Suppressor macrophage treated with lipopolysaccharide for 4 hours (primary cell): ENCODE measurements around the gene TSPOAP1.

Experiments used
- DNase-seq: peaks from one replicate; pipeline ENCODE4 v3.0.0-alpha.2; 2020

The TSPOAP1 gene

DNA sequence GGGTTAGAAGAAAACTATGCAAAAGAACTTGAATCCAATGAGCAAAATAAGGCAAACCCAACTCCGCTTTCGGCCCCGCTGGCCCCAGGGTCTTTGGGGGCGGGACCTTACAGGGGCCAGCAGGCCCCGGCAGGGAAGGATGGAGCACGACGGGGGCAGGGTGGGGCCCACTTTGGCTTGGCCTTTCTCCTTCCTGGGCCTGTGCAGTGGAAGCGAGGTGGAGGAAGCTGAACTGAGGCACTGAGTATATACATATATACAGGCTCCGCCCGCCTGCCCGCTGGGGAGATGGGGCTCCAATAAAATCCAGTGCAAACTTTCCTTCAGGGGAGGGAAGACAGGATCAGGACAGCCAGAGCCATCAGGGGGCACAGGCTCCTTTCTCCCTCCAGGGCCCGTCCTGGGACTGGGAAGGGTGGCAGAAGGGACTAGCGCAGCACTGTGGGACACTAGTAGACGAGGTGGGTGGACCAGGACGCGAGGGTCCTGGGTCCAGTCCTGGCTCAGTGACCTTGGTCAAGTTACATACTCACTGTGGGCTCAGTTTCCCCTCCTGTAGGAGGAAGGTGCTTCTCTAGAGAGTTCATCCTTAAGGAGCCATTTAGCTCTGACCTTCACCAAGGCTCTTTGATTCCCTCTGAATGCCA is 27.0 kb downstream of the TSPOAP1 start:
- no peak for DNase-seq

DNA sequence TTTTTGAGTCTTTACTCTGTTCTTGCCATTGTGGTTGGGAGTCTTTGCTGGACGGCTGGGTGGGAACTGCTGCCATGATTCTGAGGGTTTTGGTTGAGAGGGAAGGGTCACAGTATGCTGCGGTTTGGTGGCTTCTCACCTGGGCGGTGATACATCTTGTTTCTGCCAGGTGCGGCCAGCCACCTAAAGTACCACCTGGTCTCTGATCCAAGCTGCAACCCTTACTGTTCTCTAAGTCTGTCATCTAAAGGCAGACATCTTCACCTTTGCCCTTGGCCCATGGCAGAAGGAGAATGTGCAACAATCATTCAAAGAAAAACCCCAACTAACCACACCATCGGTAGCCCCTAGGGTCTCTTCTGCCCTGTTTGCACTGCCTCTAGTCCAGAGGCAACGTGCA is 28.3 kb downstream of the TSPOAP1 start:
- no peak for DNase-seq

DNA sequence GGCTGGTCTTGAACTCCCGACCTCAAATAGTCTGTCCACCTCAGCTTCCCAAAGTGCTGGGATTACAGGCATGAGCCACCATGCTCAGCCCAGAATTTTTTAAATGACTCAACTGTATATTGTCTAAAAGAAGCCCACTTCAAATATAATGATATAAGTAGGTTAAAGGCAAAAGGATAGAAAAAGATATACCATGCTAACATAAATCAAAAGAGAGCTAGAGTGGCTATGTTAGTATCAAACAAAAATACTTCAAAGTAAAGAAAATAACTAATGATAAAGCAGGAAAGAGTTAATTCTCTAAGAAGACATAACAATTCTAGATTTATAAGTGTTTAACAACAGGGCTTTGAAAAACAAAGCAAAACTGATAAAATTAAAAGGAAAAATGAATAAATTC is 34.6 kb downstream of the TSPOAP1 start:
- no peak for DNase-seq

DNA sequence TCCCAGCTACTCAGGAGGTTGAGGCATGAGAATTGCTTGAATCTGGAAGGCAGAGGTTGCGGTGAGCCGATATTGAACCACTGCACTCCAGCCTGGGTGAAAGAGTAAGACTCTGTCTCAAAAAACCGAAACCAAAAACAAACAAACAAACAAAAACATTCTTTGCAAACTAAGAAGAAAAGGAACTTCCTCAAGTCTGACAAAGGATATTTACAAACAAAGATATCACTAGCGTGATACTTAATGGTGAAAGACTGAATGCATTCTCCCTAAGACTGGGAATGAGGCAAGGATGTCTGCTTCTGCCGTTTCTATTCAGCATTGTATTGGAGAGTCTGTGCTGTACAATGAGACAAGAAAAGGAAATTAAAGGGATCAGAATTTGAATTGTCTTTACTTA is 37.3 kb downstream of the TSPOAP1 start:
- no peak for DNase-seq

DNA sequence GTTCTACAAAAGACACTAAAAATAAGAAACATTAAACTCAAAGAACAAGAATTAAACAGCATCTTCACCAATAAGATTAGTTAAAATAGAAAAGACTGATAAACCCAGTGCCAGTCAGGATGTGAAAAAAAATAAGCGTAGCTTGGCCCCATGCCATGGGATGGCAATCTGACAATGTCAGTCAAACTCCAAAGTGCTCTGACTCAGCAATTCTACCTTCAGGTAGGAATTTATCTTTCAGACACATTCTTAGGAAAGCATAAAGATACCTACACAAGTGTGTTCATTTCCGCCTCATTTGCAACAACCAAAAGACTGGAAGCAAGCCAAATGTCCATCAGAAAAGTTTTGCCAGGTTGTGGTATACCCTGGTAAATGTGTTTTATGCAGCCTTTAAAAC is 38.7 kb downstream of the TSPOAP1 start:
- no peak for DNase-seq

DNA sequence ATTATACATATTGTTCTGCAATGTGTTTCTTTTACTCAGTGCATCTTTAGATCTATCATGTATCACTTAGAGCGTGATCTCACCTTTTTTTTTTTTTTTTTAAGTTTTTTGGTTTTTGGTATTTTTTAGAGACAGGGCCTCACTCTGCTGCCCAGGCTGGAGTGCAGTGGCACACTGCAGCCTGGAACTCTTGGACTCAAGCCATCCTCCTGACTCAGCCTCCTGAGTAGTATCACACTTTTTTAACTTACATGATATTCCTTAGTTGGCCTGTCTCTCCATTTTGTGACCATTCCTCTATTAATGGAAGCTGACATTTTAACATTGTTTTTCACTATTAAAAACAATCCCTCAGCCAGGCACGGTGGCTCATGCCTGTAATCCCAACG is 43.2 kb downstream of the TSPOAP1 start:
- DNase-seq: no peak

DNA sequence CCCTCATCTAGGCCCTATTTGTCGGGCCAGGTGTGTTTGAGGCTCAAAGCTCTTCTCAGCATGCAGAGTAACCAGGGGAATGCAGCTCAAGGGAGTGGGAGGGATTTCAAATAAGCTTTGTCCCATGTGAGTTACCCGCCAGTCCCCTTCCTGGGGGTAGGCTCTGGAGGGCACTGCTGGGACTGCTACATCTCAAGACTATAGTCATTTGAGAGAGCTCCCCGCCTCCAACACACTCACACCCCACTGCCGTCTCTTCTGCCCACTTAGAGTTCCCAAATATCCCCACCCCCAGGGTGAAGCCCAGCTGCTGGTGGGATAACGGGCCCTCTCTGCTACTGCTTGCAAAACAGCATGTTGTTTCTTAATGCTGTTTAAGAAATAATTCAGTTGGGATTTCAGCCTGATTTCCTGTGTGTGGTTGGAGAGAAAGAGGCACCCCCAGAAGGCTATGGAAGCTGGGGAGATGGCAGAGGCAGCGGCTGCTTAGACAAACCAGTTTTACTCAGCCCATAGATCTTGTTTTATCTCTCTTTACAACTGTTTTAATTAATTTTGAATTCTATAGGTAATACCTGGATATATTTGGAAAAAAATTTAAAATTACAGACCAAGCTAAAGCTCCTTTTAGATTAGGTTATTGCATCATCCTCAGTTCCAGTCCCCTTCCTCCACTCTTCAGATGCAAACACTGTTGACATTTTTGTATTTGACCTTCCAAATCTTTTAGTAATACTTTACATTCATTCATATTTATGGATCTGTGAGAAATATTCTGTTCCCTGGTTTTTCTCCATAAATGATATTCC is 43.8 kb downstream of the TSPOAP1 start:
- DNase-seq: peak; percentile 49

DNA sequence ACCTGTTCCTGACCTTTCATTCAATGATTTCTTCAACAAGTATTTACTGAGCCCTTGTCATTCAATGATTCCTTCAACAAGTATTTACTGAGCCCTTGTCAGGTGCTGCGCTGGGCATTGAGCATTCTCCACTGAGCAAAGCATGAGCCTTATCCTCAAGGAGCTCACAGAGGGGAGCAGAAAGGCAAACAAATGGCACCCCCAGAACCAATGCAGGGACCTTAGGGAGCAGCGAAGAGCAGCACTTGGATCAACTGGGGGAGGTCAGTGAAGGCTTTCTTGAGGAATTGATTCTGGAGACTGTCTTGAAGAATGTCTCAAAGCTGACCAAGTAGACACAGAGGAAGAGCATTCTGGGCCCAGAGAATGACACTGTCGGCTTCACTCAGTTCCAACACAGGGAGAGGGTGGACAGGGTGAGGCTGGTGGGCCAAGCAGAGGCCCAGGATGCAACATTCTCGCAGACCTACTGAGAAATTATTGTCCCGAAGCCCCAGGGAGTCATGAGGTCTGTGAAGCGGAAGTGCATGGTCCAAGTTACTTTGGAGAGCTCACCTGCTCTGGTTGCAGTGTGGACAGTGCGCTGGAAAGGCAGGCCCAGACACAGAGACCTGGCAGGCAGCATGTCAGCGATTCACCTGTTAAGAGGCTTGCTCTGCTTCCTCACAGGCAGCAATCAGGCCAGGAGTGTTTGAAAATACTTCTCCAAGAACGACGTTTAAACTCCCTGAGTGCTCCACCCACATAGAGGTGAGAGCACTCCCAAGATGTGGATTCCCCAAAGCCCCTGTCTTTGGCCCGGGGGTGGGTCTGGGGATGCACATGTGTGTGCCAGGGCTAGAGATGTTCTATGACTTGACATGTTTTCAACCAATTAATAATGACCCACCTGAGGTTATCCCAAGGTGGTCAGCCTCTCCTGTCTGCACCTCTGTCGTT is 44.7 kb downstream of the TSPOAP1 start:
- no peak for DNase-seq

DNA sequence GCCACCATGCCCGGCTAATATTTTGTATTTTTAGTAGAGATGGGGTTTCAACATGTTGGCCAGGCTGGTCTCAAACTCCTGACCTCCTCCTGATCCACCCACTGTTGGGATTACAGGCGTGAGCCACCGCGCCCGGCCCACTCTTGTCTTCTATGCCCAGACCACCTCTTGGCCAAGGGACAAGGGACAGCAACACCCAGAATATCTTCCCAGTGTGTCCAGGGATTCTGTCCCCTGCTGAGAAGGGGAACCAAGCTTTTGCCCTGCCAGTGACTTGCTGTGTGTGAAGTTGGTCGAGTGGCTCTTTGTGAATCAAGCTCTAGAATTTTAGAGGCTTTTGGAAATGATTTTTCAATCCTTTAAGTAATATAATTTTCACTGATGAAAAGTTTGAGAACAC is 46.2 kb downstream of the TSPOAP1 start:
- no peak for DNase-seq

DNA sequence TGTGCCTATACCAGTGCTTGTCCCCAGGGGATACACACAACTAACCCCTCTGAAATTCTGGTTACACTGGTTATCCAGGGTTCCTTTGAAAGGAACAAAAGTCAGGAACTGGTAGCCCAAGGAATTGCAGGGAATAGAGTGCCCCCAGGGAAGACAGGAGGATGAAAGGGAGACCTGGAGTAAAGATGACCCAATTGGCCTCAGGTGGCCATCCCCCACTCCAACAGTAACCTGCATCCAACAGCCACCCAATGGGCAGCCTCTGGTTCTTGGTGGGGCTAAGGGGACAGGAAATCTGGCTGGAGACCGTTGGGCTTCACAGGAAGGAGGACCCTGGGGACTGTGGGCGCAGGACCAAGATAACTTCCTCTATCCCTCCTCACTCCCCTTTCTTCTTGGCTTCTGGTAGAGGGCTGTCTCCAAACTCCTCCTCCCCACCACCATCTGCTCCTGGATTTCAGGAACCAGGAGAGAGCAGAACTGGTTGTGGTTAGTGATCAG is 47.0 kb downstream of the TSPOAP1 start:
- no peak for DNase-seq

DNA sequence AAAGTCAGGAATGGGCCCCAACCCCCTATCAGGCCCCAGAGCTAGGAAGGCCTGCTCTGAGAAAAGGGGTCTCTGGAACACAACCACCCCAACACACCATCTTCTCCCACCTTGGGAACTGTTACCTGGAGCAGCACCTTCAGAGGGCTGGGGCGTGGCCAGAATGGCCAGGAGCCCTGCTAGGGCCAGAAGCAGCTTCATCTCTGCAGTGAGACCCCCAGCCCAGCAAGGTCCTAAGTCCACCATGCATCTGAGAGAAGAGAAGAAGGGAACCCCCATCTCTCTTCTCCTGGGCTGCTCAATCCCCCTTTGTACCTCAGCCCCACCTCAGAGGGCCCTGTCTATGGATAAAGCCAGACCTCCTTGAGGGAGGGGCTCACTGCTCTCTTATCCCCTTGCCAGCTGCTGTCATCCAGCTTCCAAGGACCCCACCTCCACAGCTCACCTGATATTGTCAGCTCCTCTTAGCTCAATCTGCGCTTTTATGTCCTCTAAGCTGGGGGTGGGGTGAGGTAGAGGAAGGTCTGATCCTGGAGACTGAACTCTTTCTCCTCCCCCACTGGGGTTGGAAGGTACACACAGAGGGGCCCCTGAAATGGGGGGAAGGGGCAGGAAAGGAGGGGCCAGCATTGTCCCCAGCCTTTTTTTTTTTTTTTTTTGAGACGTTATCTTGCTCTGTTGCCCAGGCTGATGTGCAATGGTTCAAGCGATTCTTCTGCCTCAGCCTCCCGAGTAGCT is 47.9 kb downstream of the TSPOAP1 start, which contains the start of gene MPO:
Gene MPO, minus strand, starts transcription at position 456 of the 738 bp plus-strand sequence. Its CDS starts 177 bp downstream, at position 279.
- no peak for DNase-seq

DNA sequence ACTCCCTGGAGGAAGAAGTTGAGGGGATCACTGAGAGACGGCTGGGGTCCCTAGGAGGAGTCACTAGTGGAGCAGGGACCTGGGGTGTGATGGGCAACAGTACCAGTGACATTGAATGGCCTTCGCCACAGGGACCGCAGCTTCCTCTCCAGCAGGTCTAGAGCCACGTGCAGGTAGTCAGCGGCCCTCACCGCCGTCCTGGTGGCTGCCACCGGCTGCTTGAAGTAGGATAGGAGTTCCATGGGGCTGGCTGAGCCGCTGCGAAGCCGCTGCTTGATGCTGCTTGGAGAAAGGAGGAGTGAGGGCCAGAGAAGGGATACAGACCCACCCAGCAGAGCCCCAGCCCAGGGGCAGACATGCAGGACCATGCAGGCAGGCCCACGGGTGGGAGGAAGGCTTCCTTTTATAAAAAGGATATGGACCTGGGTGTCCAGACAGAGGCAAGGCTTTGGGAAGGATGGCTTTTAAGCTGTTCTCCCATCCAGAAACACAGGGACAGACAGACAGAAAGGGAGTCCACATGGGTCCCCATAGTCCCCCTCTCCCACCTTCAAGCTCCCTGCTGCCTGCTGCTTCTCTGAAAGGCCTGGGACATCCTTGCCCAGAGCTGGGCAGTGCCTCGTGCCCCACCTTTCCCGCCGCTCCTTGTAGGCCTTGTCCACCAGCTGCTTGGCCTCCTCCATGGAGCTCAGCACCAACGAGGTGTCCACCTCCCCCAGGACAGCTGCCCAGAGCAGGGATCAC is 48.7 kb downstream of the TSPOAP1 start:
- no peak for DNase-seq

DNA sequence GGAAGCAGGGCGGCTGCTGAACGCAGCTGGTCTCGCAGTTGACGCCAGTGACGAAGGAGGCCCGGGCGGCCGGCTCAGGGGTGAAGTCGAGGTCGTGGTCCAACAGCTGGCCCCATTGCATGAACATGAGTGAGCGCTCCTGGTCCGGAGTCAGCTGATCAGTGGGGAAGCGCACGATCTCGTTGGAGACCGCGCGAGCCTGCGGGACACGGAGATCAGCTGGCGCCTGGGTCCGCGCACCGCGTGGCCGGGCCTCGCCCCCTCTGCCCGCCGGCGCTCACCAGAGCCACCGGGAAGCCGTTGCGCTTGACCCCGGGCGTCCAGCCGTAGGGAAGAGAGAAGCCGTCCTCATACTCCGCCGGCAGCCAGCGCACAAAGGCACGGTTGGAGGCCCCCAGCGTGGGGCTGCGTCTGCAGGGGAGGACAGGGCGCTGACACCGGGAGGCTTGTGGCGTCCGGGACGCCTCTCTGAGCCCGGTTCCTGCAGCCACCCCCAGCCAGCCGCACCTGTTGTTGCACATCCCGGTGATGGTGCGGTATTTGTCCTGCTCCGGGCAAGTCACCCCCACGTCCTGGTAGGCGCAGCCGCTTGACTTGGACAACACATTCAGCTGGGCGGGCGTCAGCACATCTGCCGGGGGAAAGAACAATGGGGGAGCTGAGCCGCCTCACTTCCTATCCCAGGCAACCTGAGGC is 49.4 kb downstream of the TSPOAP1 start:
- peak; percentile 65 for DNase-seq

DNA sequence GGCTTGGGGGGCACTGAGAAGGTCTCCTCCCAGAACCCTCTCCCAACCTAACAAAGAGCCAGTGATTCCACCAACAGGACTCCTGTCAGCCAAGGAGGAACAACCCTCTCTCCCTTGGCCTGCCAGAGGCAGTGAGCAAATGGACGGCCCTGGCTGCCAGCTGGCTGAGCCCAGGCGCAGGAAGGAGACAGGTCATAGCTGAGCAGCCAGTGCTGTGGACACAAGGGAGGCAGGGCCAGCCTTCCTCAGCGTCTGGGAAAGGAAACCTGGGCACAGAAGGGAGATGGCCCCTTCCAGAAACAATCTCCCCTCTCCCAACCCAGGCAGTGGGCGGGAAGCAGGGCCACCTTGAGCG is 50.0 kb downstream of the TSPOAP1 start:
- DNase-seq: peak; percentile 41

DNA sequence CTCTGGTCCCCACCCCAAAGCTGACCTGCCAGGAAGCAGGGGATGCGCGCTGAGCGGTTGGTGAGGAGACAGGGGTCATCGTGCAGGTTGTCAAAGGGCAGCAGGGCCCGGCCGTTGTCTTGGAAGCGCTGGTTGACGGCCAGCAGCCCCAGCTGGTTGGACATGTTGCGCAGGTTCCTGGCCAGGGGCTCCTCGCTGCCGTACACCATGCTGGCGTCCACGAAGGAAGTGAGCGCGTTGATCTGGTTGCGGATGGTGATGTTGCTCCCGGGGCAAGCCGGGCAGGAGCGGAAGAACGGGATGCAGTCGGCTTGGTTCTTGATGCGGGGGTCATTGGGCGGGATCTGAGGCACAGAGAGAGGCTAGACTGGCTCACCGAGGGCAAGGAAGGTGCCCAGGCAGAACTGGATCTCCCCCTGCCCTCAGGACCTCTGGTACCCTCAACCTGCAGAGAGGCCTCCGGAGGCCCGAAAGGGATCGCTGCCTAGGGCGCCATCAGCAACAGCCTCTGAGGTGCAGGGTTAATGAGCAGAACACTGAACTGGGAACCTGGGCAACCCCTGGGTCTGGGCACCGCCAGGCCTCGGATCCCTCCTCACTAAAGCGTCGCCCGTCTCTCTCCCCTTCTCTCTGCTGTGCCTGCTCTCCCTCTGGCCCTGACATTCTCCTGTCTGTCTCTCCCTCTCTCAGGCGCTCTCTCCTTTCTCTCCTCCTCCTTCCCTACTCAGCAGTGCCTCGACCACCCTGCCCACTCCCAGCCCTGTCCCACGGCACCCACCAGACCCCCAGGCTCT is 50.6 kb downstream of the TSPOAP1 start:
- DNase-seq: no peak

DNA sequence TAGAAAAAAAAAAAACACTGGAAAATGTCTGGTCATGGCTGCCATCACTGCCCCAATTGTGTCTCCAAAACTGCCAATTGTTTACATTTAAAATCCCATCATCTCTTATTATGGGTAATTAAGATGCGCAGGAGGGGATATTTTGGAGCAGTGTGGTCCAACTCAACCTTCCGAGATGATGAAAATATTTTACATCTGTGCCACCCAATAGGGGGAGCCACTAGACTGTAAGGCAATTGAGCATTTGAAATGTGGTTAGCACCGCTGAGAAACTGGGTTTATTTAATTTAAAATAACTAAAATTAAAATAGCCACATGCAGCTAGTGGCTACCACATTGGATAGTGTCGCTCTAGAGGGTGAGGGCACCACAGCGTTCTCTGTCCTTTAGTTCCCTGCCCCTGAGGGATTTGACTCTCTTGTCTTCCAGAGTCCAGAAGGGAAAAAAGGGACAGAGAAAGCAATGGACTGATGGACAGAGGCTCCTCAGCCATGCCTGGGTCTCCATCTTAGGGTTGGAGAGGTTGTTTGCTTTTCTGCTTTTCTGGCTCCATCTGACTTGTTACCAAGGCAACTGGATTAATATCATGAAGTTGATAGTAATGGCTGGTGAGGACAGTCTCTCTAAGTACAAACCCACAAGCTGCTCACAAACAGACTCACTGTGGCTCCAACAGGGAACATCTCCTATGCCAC is 51.3 kb downstream of the TSPOAP1 start:
- DNase-seq: peak; percentile 58

DNA sequence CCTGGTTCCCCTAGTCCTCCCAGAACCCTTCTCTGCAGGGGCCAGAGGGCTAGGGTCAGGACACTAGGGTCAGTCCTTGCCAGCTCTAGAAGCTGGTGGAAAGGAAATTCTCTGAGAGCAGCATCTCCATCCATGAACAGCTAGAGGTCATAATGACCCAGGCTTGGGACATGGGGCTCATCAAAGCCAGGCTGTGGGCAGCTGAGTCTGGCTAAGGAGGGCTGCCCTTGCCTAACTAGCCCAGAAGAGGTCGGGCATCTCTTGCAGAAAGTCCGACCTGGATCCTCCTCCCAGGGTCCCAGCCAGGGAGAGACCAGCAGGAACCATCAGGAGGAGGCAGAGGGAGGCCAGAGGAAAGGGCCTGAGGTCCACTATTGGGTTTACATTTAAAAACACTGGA is 52.2 kb downstream of the TSPOAP1 start:
- no peak for DNase-seq

DNA sequence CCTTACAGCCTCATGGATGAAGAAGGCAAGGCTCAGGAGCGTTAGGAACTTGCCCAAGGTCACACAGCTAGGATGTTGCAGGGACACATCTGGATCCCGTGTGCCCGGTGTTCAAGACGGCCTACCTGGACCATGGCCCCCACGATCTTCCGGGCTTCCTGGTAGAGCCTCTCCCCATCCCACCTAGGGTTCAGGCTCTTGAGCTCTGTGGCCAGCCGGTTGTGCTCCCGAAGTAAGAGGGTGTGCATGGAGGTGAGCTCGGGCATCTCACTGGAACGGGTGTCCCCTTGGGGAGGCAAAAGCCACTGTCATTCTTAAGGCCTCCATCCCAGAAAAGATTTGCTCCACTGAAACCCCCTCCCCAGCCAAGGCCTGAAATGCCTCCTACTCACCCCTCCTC is 53.2 kb downstream of the TSPOAP1 start:
- no peak for DNase-seq

DNA sequence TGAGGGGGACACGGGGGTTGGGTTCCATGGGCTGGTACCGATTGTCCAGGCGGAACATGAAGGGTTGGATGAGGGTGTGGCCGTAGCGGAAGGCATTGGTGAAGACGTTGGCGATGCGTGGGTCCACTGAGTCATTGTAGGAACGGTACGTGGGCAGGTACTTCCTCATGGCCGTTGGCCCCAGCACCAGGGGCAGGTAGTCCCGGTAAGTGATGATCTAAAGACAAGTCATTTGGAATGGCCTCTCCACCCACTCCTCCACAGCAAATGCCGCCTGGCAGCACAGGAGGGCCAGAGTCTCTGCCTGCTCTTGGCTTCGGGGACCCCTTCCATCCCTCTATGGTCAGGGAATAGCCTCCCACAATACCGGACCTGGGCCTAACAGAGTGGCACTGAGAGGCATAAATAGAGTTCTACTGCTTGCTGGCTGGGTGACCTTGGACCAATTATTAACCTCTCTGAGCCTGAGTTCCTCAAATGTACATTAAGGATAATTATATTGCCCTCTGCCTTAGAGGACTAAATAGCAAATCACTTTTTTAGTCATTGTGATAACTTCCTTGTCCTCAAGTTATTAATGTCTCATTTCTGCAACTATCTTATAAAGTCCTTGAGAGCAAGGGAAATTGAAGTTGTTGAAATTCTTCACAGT is 55.0 kb downstream of the TSPOAP1 start:
- DNase-seq: no peak
